Activated CD4-positive, alpha-beta T cell treated with anti-CD3 and anti-CD28 coated beads, Interleukin-2, amount 50 U/mL, for 1 hour (primary cell): ENCODE results near the gene ZNRF3.
"Not testable (repeated sequence)": the region's sequence is repeated elsewhere in the genome, so short reads cannot be mapped to it uniquely, and the experiment has no call there.

ENCODE experiments used
- DNase-seq: peaks from one replicate; pipeline ENCODE4 v3.0.0-alpha.2; 2020

ZNRF3 gene

DNA sequence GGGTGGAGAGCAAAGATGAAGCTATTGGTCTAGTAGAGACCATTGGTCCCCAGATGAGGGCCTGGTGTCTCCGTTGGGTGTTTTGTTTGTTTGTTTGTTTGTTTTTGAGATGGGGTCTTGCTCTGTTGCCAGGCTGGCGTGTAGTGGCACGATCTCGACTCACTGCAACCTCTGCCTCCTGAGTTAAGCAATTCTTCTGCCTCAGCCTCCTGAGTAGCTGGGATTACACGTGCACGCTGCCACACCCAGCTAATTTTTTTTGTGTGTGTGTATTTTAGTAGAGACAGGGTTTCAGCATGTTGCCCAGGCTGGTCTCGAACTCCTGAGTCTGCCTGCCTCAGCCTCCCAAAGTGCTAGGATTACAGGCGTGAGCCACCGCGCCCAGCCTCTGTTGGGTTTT is 25.4 kb downstream of the ZNRF3 start:
- DNase-seq = not testable (repeated sequence)

DNA sequence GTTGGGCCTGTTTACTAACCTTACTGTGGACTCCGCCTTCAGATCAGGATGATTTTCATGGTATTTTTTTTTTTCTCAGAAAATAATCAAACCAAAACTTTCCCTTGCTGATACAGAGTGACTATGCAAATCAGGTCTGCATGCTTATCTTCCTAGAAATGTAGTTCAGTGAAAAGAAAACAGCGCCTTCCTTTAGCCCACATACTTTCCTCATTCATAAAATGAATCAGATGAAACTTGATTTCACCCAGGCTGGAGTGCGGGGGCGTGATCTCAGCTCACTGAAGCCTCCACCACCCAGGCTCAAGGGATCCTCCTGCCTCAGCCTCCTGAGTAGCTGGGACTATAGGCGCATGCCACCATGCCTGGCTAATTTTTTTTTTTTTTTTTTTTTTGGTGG is 26.0 kb downstream of the ZNRF3 start:
- no peak for DNase-seq

GRCh38 chr22:28910569-28911303 is 27.4 kb downstream of the ZNRF3 start:
- DNase-seq = no peak

DNA sequence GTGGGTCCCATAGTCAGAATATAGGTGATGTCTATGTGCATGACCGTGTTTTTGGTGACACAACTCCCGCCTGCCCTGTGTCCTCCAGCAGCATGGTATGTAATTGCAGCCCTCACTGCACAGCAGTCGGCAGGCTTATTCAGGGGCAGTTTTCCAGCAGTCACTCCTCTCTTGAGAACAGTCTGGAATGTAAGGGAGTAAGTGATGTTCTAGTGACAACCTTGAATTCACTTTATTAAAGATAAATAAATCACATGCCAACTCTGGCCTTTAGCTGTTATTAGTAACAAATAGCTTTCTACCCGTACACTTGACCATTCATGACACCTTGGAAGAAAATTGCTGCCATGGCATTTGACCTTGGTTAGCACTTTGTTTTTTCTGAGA is 27.9 kb downstream of the ZNRF3 start:
- no peak for DNase-seq

GRCh38 chr22:28911777-28912669 is 28.7 kb downstream of the ZNRF3 start:
- DNase-seq = no peak

DNA sequence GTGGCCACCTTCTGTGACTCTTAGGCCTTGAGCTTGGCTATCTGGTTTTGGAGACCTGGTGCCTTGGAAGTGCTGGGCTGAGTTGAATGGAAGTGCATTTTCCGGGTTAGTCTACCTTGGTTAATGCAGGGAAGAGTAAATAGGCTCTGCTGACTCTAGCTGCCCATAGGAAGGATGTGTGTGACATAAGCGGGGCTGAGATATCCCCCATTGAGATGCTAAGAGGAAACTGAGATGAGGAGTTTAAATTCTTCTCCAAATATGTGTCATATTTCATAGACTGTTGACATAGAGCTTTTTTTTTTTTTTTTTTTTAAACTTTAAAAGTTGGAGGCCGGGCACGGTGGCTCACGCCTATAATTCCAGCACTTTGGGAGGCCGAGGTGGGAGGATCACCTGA is 30.8 kb downstream of the ZNRF3 start:
- DNase-seq = no peak

GRCh38 chr22:28915969-28916368 is 32.6 kb downstream of the ZNRF3 start:
- DNase-seq = no peak

- DNase-seq = no peak
Measured at GRCh38 chr22:28917747-28918549, 34.6 kb downstream of the ZNRF3 start.

- DNase-seq = no peak
Measured at GRCh38 chr22:28918550-28919271, 35.3 kb downstream of the ZNRF3 start.

DNA sequence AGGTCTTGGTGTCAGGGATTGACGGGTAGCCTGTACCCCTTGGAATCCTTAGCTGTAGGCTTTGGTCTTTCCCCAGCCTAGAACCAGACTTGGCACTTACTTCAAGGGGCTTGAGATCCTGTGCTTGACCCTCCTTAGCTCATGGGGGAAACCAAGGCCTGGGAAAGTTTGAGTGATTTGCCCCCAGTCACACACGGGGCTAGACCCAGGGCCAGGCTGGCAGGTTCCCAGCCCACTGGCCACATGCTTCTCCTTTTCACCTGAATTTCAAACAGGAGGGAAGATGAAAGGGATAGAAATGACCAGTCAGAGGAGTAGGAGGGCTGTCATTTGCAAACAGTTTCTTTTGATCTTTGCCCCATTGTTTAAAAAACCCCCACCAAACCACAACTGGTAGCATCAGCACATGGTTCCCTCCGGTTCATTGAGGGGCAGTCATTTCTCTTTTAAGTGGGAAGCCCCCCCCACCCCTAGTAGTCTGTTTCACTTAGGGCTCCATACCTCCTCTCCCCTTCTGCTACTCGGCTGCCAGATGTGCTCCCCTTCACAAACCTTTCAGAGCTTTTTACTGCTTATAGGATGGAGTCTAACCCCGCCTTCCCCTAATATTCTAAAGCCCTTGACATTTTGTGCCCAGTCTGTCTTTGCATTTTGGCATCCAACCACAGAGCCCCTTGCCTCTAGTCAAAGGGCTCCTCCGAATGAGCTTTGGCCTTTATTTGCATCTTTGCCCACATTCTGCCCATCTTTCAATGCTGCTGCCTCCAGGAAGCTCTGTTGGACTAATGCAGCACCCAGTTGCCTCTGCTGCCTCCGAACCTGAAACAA is 37.6 kb downstream of the ZNRF3 start:
- no peak for DNase-seq

DNA sequence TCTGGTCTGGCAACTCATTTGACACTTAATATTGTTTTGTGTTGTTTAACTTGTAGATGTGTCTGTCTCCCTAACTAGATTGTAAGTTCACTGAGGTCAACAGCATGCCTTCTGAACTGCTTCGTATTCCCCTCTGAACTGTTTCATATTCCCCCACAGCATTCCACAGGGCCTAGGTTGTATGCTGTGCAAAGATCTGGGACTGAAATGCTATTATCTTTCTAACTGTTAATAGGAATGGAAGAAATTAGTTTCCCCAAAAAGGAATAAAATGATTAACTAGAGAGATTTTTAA is 38.2 kb downstream of the ZNRF3 start:
- no peak for DNase-seq

DNA sequence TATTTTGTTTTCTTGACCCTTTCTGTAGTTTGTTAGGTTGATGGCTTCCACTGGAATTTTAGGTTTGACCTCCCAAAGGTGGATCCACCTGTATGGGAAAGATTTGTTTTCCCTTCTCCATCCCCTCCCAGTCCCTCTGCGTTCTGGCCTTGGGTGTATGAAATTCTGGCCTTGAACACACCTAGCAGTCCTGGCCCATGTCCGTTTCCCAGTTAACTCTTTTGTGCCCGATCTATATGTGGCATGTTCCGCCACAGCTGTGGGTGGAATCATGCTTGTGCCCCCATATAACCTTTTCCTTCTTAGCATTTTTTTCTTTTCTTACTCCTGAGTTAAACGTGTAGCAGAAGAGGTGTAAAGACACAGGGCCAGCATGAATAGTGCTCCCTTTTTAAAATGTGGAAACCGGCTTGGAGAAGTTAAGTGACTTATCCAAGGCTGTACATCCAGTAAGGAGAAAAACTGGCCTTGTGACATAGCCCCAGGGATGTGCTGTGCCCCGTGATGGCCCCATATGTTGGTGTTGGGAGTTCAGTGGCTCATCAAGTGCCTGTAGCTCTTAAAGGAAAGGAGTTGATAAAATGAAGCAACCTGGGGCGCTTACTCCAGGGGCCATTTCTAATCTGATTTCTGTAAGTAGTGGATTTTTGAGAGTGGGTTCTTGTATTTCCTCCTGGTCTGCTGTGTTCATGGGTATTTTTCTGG is 39.3 kb downstream of the ZNRF3 start:
- DNase-seq = no peak

- no peak for DNase-seq
Measured at GRCh38 chr22:28923826-28924732, 40.7 kb downstream of the ZNRF3 start.

- no peak for DNase-seq
Measured at GRCh38 chr22:28925916-28926315, 42.5 kb downstream of the ZNRF3 start.

DNA sequence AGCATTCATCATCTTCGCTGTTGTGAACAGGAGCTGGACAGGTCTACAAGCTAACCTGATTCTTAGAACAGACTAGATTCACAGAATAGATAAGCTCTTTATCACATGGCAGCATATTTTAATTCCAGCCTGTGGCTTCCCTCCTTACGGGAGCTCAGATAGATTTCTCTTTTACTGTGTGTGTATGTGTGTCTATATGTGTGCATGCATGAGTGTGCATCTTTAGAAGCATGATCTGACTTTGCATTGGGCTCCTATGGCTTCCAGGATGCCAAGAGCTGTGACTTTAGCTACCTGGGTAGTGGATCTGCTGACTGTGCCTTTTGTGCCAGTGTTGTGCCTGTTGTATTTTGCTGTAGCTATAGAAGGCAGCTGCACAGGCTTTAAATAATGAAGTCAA is 44.3 kb downstream of the ZNRF3 start:
- no peak for DNase-seq

DNA sequence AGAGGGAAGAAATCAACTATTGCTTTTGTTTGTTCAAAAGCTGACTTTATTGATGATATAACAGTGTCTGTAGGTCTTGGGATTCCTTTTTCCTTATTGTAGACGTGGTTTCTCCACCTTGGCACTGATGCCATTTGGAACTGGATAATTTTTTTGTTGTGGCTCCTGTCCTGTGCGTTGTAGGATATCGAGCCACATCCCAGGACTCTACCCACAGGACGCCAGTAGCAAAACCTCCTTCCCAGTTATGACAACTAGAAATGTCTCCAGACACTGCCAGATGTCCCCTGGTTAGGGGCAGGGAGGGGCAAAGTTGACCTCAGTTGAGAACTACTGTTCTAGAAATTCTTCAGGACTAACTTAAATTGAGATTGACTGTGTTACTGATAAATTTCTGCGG is 45.8 kb downstream of the ZNRF3 start:
- DNase-seq = no peak

GRCh38 chr22:28930357-28931007 is 47.1 kb downstream of the ZNRF3 start:
- DNase-seq = no peak

- no peak for DNase-seq
Measured at GRCh38 chr22:28931844-28932567, 48.6 kb downstream of the ZNRF3 start.

- DNase-seq = no peak
Measured at GRCh38 chr22:28933321-28933720, 49.9 kb downstream of the ZNRF3 start.
